SK-N-SH (cell line): ENCODE data around the gene GLIS2. TPM values are rescaled to one million over a fixed set of nuclear protein-coding genes. Genes with fewer than 3 reads are reported as not detected.

Experiments used
- CTCF ChIA-PET: fragments of 300-600, 350-600 bp; formaldehyde crosslinking; extraction: SDS; loops from one replicate; lab custom pipeline; 2021; lab: Yijun Ruan, JAX
- POLR2A ChIA-PET: fragments of 350-600 bp; sonication (Branson Sonifier 250); formaldehyde crosslinking; extraction: SDS; loops from one replicate; lab custom pipeline; 2020; ENCODE audit warnings: antibody characterized with exemption, inconsistent platforms; lab: Yijun Ruan, JAX
- DNase-seq: peaks from one replicate; pipeline ENCODE4 v3.0.0; 2012
- H2AFZ ChIP-seq: fragments of 200-600 bp; sonication (generic); 2 replicates; pipeline ENCODE4 v1.8.1; 2016; ENCODE audit warnings: antibody characterized with exemption, mild to moderate bottlenecking, low read depth
- H3F3A ChIP-seq: fragments of 200-600 bp; sonication (generic); replicated peaks from 2 replicates; pipeline ENCODE3; 2016; ENCODE audit warnings: antibody characterized with exemption, mild to moderate bottlenecking; ENCODE audit not compliant: insufficient read depth
- H3K27ac ChIP-seq, 2 experiments: fragments of 200-500 bp in 1 of 2; fragments of 200-600 bp in 1 of 2; sonication (Bioruptor generic) in 1 of 2; sonication (generic), shearing (Covaris generic) in 1 of 2; 2 replicates each; pipeline versions ENCODE4 v1.5.1 to v1.6.1; 2014 to 2016; ENCODE audit warnings: low read depth in 2 of 2, inconsistent platforms in 1 of 2, low read length in 1 of 2, mild to moderate bottlenecking in 1 of 2, mixed read lengths in 1 of 2
- H3K27me3 ChIP-seq: fragments of 200-600 bp; sonication (generic), shearing (Covaris generic); 2 replicates; pipeline ENCODE4 v1.6.1; 2016; ENCODE audit warnings: mixed run types; ENCODE audit not compliant: insufficient read depth
- H3K36me3 ChIP-seq, 2 experiments: fragments of 200-500 bp in 1 of 2; fragments of 200-600 bp in 1 of 2; sonication (Bioruptor generic) in 1 of 2; sonication (generic) in 1 of 2; replicated peaks in 1 of 2; 2 replicates each; pipeline versions ENCODE3 to v1.5.1; 2014 to 2016; ENCODE audit warnings: low read length in 1 of 2, mild to moderate bottlenecking in 1 of 2; ENCODE audit not compliant: insufficient read depth in 2 of 2, control insufficient read depth in 1 of 2
- H3K4me1 ChIP-seq, 2 experiments: fragments of 200-500 bp in 1 of 2; fragments of 200-600 bp in 1 of 2; sonication (Bioruptor generic) in 1 of 2; sonication (generic), shearing (Covaris generic) in 1 of 2; 2 replicates each; pipeline versions ENCODE4 v1.5.1 to v1.6.1; 2014 to 2016; ENCODE audit warnings: low read depth in 1 of 2, low read length in 1 of 2, mixed run types in 1 of 2; ENCODE audit not compliant: insufficient read depth in 2 of 2, control insufficient read depth in 1 of 2
- H3K4me2 ChIP-seq: fragments of 200-600 bp; sonication (generic), shearing (Covaris generic); 2 replicates; pipeline ENCODE4 v1.6.1; 2017; ENCODE audit warnings: mixed run types
- H3K4me3 ChIP-seq, 2 experiments: fragments of 200-500 bp in 1 of 2; fragments of 200-600 bp in 1 of 2; sonication (Bioruptor generic) in 1 of 2; sonication (generic), shearing (Covaris generic) in 1 of 2; 2 replicates each; pipeline versions ENCODE4 v1.5.1 to v1.8.1; 2014 to 2016; ENCODE audit warnings: low read depth in 2 of 2, inconsistent platforms in 1 of 2, low read length in 1 of 2, mild to moderate bottlenecking in 1 of 2, mixed read lengths in 1 of 2, moderate library complexity in 1 of 2
- H3K79me2 ChIP-seq: fragments of 200-600 bp; sonication (generic); 2 replicates; pipeline ENCODE4 v1.8.1; 2017; ENCODE audit warnings: mild to moderate bottlenecking; ENCODE audit not compliant: insufficient read depth
- H3K9ac ChIP-seq: fragments of 200-600 bp; sonication (generic); 2 replicates; pipeline ENCODE4 v1.6.1; 2017; ENCODE audit warnings: mixed run types
- H3K9me2 ChIP-seq: fragments of 200-600 bp; sonication (generic); 2 replicates; pipeline ENCODE4 v1.6.1; 2017; ENCODE audit warnings: mixed run types
- H3K9me3 ChIP-seq: fragments of 200-600 bp; sonication (generic); 2 replicates; pipeline ENCODE4 v1.6.1; 2017; ENCODE audit warnings: mixed run types, mild to moderate bottlenecking, moderate library complexity
- H4K20me1 ChIP-seq: fragments of 200-600 bp; sonication (generic); 2 replicates; pipeline ENCODE4 v1.6.1; 2017; ENCODE audit warnings: mild to moderate bottlenecking, mixed run types; ENCODE audit not compliant: insufficient read depth
- CHD2 ChIP-seq: fragments of 150-350 bp; IDR thresholded peaks from 2 replicates; pipeline ENCODE4 v1.6.1; 2018; ENCODE audit warnings: low read length; ENCODE audit not compliant: partially characterized antibody
- EP300 ChIP-seq, 2 experiments: IDR thresholded peaks; 2 replicates each; pipeline versions ENCODE4 v1.4.0 to v1.6.1; 2012; ENCODE audit warnings: borderline replicate concordance in 1 of 2, low read depth in 1 of 2, low read length in 1 of 2
- FOXJ3 ChIP-seq: sonication (generic); formaldehyde crosslinking; IDR thresholded peaks from 2 replicates; pipeline ENCODE4 v1.5.1; 2020; ENCODE audit warnings: mild to moderate bottlenecking, missing genetic modification reagents
- JUND ChIP-seq: IDR thresholded peaks from 2 replicates; pipeline ENCODE4 v1.4.0; 2012
- MEF2A ChIP-seq: IDR thresholded peaks from 2 replicates; pipeline ENCODE4 v1.4.0; 2012; ENCODE audit warnings: low read depth, borderline replicate concordance
- NRF1 ChIP-seq: IDR thresholded peaks from 2 replicates; pipeline ENCODE4 v1.6.1; 2012; ENCODE audit warnings: low read depth, mild to moderate bottlenecking, low read length
- POLR2AphosphoS5 ChIP-seq: IDR thresholded peaks from 2 replicates; pipeline ENCODE4 v1.6.1; 2012; ENCODE audit warnings: low read depth, low read length
- RAD21 ChIP-seq: IDR thresholded peaks from 2 replicates; pipeline ENCODE4 v1.6.1; 2012; ENCODE audit warnings: mild to moderate bottlenecking, low read length
- RCOR1 ChIP-seq: fragments of 150-350 bp; IDR thresholded peaks from 2 replicates; pipeline ENCODE4 v1.6.1; 2017; ENCODE audit warnings: antibody characterized with exemption, low read length
- RFX5 ChIP-seq: IDR thresholded peaks from 2 replicates; pipeline ENCODE4 v1.6.1; 2012; ENCODE audit warnings: mild to moderate bottlenecking, improper control_type of control experiment, low read length
- SMC3 ChIP-seq: IDR thresholded peaks from 2 replicates; pipeline ENCODE4 v1.6.1; 2012; ENCODE audit warnings: low read depth, low read length, improper control_type of control experiment
- YY1 ChIP-seq: IDR thresholded peaks from 2 replicates; pipeline ENCODE4 v1.4.0; 2012; ENCODE audit warnings: low read depth, mild to moderate bottlenecking
- WGBS: methylation state at CpG from one replicate; pipeline ENCODE4 v1.1.6; 2017; ENCODE audit warnings: low lambda C conversion rate; 5-methylcytosine and 5-hydroxymethylcytosine counted together
- polyA plus RNA-seq, 3 experiments: library from polyadenylated mRNA; depleted of rRNA; stranded (reverse); fragments of >200 nt; gene quantifications; 2 replicates each; pipeline ENCODE4 v1.2.3, GENCODE V29; 2012
- TF ChIP-seq, protein P1 (sequence below): fragments of 150-350 bp; IDR thresholded peaks from 2 replicates; pipeline ENCODE4 v1.6.1; 2017; ENCODE audit warnings: antibody characterized with exemption, low read length, low read depth, borderline replicate concordance
- TF ChIP-seq, protein P2 (sequence below): IDR thresholded peaks from 2 replicates; pipeline ENCODE4 v1.4.0; 2012; ENCODE audit warnings: low read depth, borderline replicate concordance
- TF ChIP-seq, protein P3 (sequence below): IDR thresholded peaks from 2 replicates; pipeline ENCODE4; 2012

GLIS2 gene
- polyA plus RNA-seq, 1 of the 3 experiments (the other 2 are of a cell fraction): 6.5 TPM

DNA sequence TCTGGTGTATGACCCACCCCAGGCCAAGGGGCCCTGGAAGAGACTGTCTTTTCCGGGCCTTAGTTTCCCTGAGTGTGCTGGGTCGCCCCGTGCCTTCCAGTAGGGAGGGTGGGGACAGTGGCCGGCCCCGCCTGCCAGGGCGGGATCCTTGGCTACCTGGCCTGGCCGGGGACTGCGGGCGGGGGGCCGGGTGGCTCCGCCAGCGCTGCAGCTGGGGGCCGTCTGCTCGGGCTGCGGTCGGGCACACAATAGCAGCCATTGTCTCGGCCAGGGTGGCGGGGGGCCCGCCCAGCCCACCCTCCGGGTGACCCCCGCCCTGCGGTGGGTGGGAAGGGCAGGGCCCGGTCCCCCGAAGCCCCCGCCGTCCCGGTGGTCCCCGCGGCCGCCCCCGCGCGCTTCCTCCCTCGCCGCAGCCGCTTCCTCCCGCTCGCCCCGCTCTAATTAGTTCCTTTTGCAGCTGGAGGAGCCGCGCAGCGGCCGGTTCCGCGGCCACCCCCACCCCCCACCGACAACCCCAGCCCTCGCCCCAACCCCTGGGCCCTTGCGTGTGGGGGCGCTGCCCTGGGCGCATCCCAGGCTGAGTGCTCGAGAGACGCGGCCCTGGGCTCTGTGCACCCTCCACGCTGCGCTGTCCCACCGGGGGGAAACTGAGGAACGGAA lies 11.6 kb downstream of the GLIS2 start:
- POLR2A ChIA-PET: interaction anchor here (0.7 to 1.3 kb wide), 4 partner anchors 12 to 65 kb away, joined by 3 to 8 read pairs (median 4); no protein-coding TSS in a partner anchor
- no peak for TF ChIP-seq SMC3
- no peak for TF ChIP-seq RFX5
- TF ChIP-seq CHD2: no peak
- TF ChIP-seq JUND: no peak
- TF ChIP-seq EP300 (IDR thresholded peaks at IDR 0.05; ENCODE audit: borderline replicate concordance in 1 of 2, low read depth in 1 of 2, low read length in 1 of 2): no peak
- TF ChIP-seq, protein P1, sequence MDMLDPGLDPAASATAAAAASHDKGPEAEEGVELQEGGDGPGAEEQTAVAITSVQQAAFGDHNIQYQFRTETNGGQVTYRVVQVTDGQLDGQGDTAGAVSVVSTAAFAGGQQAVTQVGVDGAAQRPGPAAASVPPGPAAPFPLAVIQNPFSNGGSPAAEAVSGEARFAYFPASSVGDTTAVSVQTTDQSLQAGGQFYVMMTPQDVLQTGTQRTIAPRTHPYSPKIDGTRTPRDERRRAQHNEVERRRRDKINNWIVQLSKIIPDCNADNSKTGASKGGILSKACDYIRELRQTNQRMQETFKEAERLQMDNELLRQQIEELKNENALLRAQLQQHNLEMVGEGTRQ: no peak
- TF ChIP-seq, protein P2, sequence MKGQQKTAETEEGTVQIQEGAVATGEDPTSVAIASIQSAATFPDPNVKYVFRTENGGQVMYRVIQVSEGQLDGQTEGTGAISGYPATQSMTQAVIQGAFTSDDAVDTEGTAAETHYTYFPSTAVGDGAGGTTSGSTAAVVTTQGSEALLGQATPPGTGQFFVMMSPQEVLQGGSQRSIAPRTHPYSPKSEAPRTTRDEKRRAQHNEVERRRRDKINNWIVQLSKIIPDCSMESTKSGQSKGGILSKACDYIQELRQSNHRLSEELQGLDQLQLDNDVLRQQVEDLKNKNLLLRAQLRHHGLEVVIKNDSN: no peak
- no peak for TF ChIP-seq RCOR1
- TF ChIP-seq YY1: no peak
- TF ChIP-seq FOXJ3: no peak
- no peak for TF ChIP-seq MEF2A
- TF ChIP-seq RAD21: no peak
- no peak for TF ChIP-seq POLR2AphosphoS5
- no peak for TF ChIP-seq NRF1
- TF ChIP-seq, protein P3, sequence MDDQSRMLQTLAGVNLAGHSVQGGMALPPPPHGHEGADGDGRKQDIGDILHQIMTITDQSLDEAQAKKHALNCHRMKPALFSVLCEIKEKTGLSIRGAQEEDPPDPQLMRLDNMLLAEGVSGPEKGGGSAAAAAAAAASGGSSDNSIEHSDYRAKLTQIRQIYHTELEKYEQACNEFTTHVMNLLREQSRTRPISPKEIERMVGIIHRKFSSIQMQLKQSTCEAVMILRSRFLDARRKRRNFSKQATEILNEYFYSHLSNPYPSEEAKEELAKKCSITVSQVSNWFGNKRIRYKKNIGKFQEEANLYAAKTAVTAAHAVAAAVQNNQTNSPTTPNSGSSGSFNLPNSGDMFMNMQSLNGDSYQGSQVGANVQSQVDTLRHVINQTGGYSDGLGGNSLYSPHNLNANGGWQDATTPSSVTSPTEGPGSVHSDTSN: no peak
- WGBS: 34% methylated on average over 5 of the region's 57 CpGs
- H4K20me1 ChIP-seq: peaks cover 70% of the 10 kb centered on the region
- H3K4me1 ChIP-seq: peaks cover 15 to 34% of the 10 kb centered on the region in 2 experiments; a peak in 3 of 4 replicates
- H3K27ac ChIP-seq: peak overlapping the region; percentile 22 to 82; a peak in 3 of 4 replicates
- no peaks in the 10 kb centered on the region for H3K27me3 ChIP-seq
- peak overlapping the region; percentile 23; the same call in 1 of the 2 replicates for H3K9ac ChIP-seq
- peak overlapping the region; percentile 66; the same call in 1 of the 2 replicates for H3K4me2 ChIP-seq
- peaks cover 12% of the 10 kb centered on the region for H3F3A ChIP-seq
- H3K9me3 ChIP-seq: no peaks in the 10 kb centered on the region
- peaks cover 91% of the 10 kb centered on the region for H3K79me2 ChIP-seq
- CTCF ChIA-PET: interaction anchor here (0.6 to 14.9 kb wide), 25 partner anchors 10 to 646 kb away, joined by 3 to 281 read pairs (median 7); partner anchors contain the start of gene TFAP4
- H2AFZ ChIP-seq: no peak overlapping the region
- H3K4me3 ChIP-seq: peak overlapping the region; percentile 12 to 39; a peak in 2 of 4 replicates
- peaks cover 0 to 4% of the 10 kb centered on the region in 2 experiments for H3K36me3 ChIP-seq
- H3K9me2 ChIP-seq: no peaks in the 10 kb centered on the region
- peak; percentile 80 for DNase-seq
